IMR-90 (cell line): Measurements from ENCODE around the gene ZBTB44. TPM values are rescaled to one million over a fixed set of nuclear protein-coding genes. Genes with fewer than 3 reads are reported as not detected.

Experiments
- ATAC-seq: fragments of 200-7000 bp; cut with Tn5 transposase; 2 replicates; pipeline ENCODE4 v1.9.1; 2020; ENCODE audit warnings: low read depth, mild to moderate bottlenecking, moderate library complexity
- BruUV-seq: library from RNA; stranded (reverse); fragments of 400-500 nt; replicated peaks from 2 replicates; lab custom pipeline; 2021; lab: Mats Ljungman, UMichigan
- CTCF ChIA-PET: fragments of 300-600 bp; formaldehyde crosslinking; extraction: SDS; loops from one replicate; lab custom pipeline; 2021; ENCODE audit warnings: antibody characterized with exemption; lab: Yijun Ruan, JAX
- POLR2A ChIA-PET: fragments of 300-600 bp; sonication (Branson Sonifier 250); formaldehyde crosslinking; loops from one replicate; lab custom pipeline; 2022; ENCODE audit warnings: antibody characterized with exemption; ENCODE audit not compliant: unreplicated experiment; lab: Charles Lee
- DNase-seq: peaks from one replicate; pipeline ENCODE4 v3.0.0; 2013
- H2AFZ ChIP-seq: replicated peaks from 2 replicates; pipeline ENCODE3; 2013; ENCODE audit warnings: low read length, mild to moderate bottlenecking; ENCODE audit not compliant: poor library complexity
- H2AK5ac ChIP-seq: 2 replicates; pipeline ENCODE4 v1.6.1; 2013; ENCODE audit warnings: low read depth, low read length, inconsistent platforms
- H2AK9ac ChIP-seq: replicated peaks from 2 replicates; pipeline ENCODE3; 2013; ENCODE audit warnings: mild to moderate bottlenecking, low read depth, low read length, moderate library complexity; ENCODE audit not compliant: poor library complexity
- H2BK120ac ChIP-seq: 2 replicates; pipeline ENCODE4 v1.6.1; 2013; ENCODE audit warnings: low read depth, low read length, inconsistent platforms
- H2BK15ac ChIP-seq: 3 replicates; pipeline ENCODE4 v1.6.1; 2013; ENCODE audit warnings: low read depth, low read length, inconsistent platforms
- H2BK20ac ChIP-seq: 2 replicates; pipeline ENCODE4 v1.6.1; 2013; ENCODE audit warnings: low read depth, mild to moderate bottlenecking, inconsistent platforms, low read length, moderate library complexity
- H2BK5ac ChIP-seq: 2 replicates; pipeline ENCODE4 v1.6.1; 2013; ENCODE audit warnings: mild to moderate bottlenecking, low read depth, low read length, inconsistent platforms; ENCODE audit not compliant: poor library complexity, severe bottlenecking
- H3K14ac ChIP-seq: replicated peaks from 2 replicates; pipeline ENCODE4 v1.6.1; 2013; ENCODE audit warnings: low read depth, low read length, inconsistent platforms
- H3K18ac ChIP-seq: 2 replicates; pipeline ENCODE4 v1.6.1; 2013; ENCODE audit warnings: low read depth, low read length, control low read depth
- H3K23ac ChIP-seq: 2 replicates; pipeline ENCODE4 v1.6.1; 2013; ENCODE audit warnings: low read depth, low read length, inconsistent platforms
- H3K27ac ChIP-seq: 2 replicates; pipeline ENCODE4 v1.5.1; 2013; ENCODE audit warnings: mild to moderate bottlenecking, control low read depth, low read length; ENCODE audit not compliant: insufficient read depth
- H3K27me3 ChIP-seq: 2 replicates; pipeline ENCODE4 v1.6.1; 2013; ENCODE audit warnings: low read length; ENCODE audit not compliant: control insufficient read depth, insufficient read depth
- H3K36me3 ChIP-seq: 2 replicates; pipeline ENCODE4 v1.6.1; 2013; ENCODE audit warnings: low read length, mixed read lengths; ENCODE audit not compliant: control insufficient read depth, insufficient read depth
- H3K4ac ChIP-seq: 2 replicates; pipeline ENCODE4 v1.6.1; 2013; ENCODE audit warnings: low read depth, low read length, inconsistent platforms
- H3K4me1 ChIP-seq: 2 replicates; pipeline ENCODE4 v1.6.1; 2013; ENCODE audit warnings: low read length, mixed read lengths; ENCODE audit not compliant: control insufficient read depth, insufficient read depth
- H3K4me2 ChIP-seq: 2 replicates; pipeline ENCODE4 v1.6.1; 2013; ENCODE audit warnings: low read depth, mild to moderate bottlenecking, control low read depth, low read length, moderate library complexity
- H3K4me3 ChIP-seq: 2 replicates; pipeline ENCODE4 v1.5.1; 2013; ENCODE audit warnings: low read depth, mild to moderate bottlenecking, control low read depth, low read length, moderate library complexity; ENCODE audit not compliant: insufficient read depth
- H3K56ac ChIP-seq: 2 replicates; pipeline ENCODE4 v1.6.1; 2013; ENCODE audit warnings: low read length, inconsistent platforms; ENCODE audit not compliant: insufficient read depth; ENCODE audit errors: extremely low read depth
- H3K79me1 ChIP-seq, 2 experiments: 2 replicates each; pipeline ENCODE4 v1.6.1; 2013; ENCODE audit warnings: low read length in 2 of 2, inconsistent platforms in 1 of 2, low read depth in 1 of 2
- H3K9ac ChIP-seq: 2 replicates; pipeline ENCODE4 v1.6.1; 2013; ENCODE audit warnings: low read depth, low read length, control low read depth
- H3K9me1 ChIP-seq: 2 replicates; pipeline ENCODE4 v1.6.1; 2013; ENCODE audit warnings: low read length, inconsistent platforms; ENCODE audit not compliant: insufficient read depth
- H3K9me3 ChIP-seq: 2 replicates; pipeline ENCODE4 v1.6.1; 2013; ENCODE audit warnings: low read length; ENCODE audit not compliant: control insufficient read depth, insufficient read depth
- H4K20me1 ChIP-seq: 2 replicates; pipeline ENCODE4 v1.6.1; 2013; ENCODE audit warnings: low read length, inconsistent platforms; ENCODE audit not compliant: insufficient read depth
- H4K5ac ChIP-seq: 2 replicates; pipeline ENCODE4 v1.6.1; 2013; ENCODE audit warnings: mild to moderate bottlenecking, low read depth, low read length, control low read depth
- H4K8ac ChIP-seq, 2 experiments: 2 replicates each; pipeline ENCODE4 v1.6.1; 2013; ENCODE audit warnings: low read depth in 2 of 2, low read length in 2 of 2, control low read depth in 1 of 2, inconsistent platforms in 1 of 2
- H4K91ac ChIP-seq: 2 replicates; pipeline ENCODE4 v1.6.1; 2013; ENCODE audit warnings: low read depth, low read length, inconsistent platforms; ENCODE audit not compliant: insufficient read depth
- BHLHE40 ChIP-seq: fragments of 150-350 bp; IDR thresholded peaks from 2 replicates; pipeline ENCODE4 v1.6.1; 2016; ENCODE audit warnings: mild to moderate bottlenecking, low read depth, low read length
- CEBPB ChIP-seq: IDR thresholded peaks from 2 replicates; pipeline ENCODE4 v1.6.1; 2012; ENCODE audit warnings: low read depth, low read length, improper control_type of control experiment
- CHD1 ChIP-seq: IDR thresholded peaks from 2 replicates; pipeline ENCODE4 v1.6.1; 2012; ENCODE audit warnings: low read depth, low read length, improper control_type of control experiment
- FOS ChIP-seq: fragments of 150-350 bp; IDR thresholded peaks from 2 replicates; pipeline ENCODE4 v1.6.1; 2016; ENCODE audit warnings: low read depth, low read length
- MAFK ChIP-seq: IDR thresholded peaks from 2 replicates; pipeline ENCODE4 v1.6.1; 2012; ENCODE audit warnings: low read depth, low read length, improper control_type of control experiment
- MAZ ChIP-seq: IDR thresholded peaks from 2 replicates; pipeline ENCODE4 v1.6.1; 2012; ENCODE audit warnings: low read depth, mild to moderate bottlenecking, low read length, improper control_type of control experiment, moderate library complexity, borderline replicate concordance
- MXI1 ChIP-seq: IDR thresholded peaks from 2 replicates; pipeline ENCODE4 v1.6.1; 2012; ENCODE audit warnings: low read depth, mild to moderate bottlenecking, low read length, moderate library complexity, borderline replicate concordance
- POLR2A ChIP-seq: IDR thresholded peaks from 2 replicates; pipeline ENCODE4 v1.6.1; 2012; ENCODE audit warnings: mild to moderate bottlenecking, low read depth, low read length
- RAD21 ChIP-seq: IDR thresholded peaks from 2 replicates; pipeline ENCODE4 v1.6.1; 2012; ENCODE audit warnings: low read length, improper control_type of control experiment
- RCOR1 ChIP-seq: IDR thresholded peaks from 2 replicates; pipeline ENCODE4 v1.6.1; 2012; ENCODE audit warnings: mild to moderate bottlenecking, low read length, improper control_type of control experiment; ENCODE audit not compliant: insufficient replicate concordance
- RFX5 ChIP-seq: IDR thresholded peaks from 2 replicates; pipeline ENCODE4 v1.8.0; 2012; ENCODE audit warnings: low read depth, mild to moderate bottlenecking, low read length, moderate library complexity
- SMC3 ChIP-seq: fragments of 150-350 bp; IDR thresholded peaks from 2 replicates; pipeline ENCODE4 v1.6.1; 2016; ENCODE audit warnings: low read depth, mild to moderate bottlenecking, antibody characterized with exemption, low read length, moderate library complexity
- WGBS, 2 experiments: methylation state at CpG; one replicate each; pipeline versions ENCODE4 v1.1.5 to v1.1.7; 2013; ENCODE audit warnings: missing lambda C conversion rate in 2 of 2; ENCODE audit not compliant: insufficient read length in 1 of 2; ENCODE audit errors: extremely low coverage in 2 of 2; 5-methylcytosine and 5-hydroxymethylcytosine counted together
- dilution Hi-C: fragments of 300-500 bp; cut with HindIII; formaldehyde crosslinking; loops from one replicate; pipeline ENCODE4 v1.14.3; 2018; ENCODE audit warnings: low sequenced_read_pairs; ENCODE audit not compliant: unreplicated experiment
- in situ Hi-C: fragments of 300-500 bp; cut with MboI; formaldehyde crosslinking; loops from 3 replicates; pipeline ENCODE4 v1.14.3; 2019; ENCODE audit warnings: low sequenced_read_pairs, inconsistent platforms, mixed read lengths
- intact Hi-C: fragments of 100-400 bp; cut with micrococcal nuclease; formaldehyde crosslinking; loops from 2 replicates; pipeline ENCODE4 v1.10.0; 2022
- polyA plus RNA-seq, 3 experiments: library from polyadenylated mRNA; depleted of rRNA; stranded (reverse); fragments of >200 nt; gene quantifications; 2 replicates each; pipeline ENCODE4 v1.2.3, GENCODE V29; 2012; ENCODE audit warnings: low replicate concordance in 1 of 3
- total RNA-seq: library from RNA; depleted of rRNA; stranded (reverse); fragments of >200 nt; gene quantifications from 2 replicates; pipeline ENCODE4 v1.2.3, GENCODE V29; 2012
- TF ChIP-seq, protein P1 (sequence below): fragments of 150-350 bp; IDR thresholded peaks from 2 replicates; pipeline ENCODE4 v1.6.1; 2016; ENCODE audit warnings: low read depth, mild to moderate bottlenecking, low read length, moderate library complexity, borderline replicate concordance
- TF ChIP-seq, protein P2 (sequence below): conservative IDR thresholded peaks from 2 replicates; pipeline ENCODE4 v1.5.1; 2012; ENCODE audit warnings: mild to moderate bottlenecking, low read depth, low read length, improper control_type of control experiment
- TF ChIP-seq, protein P3 (sequence below): fragments of 150-350 bp; IDR thresholded peaks from 2 replicates; pipeline ENCODE4 v1.6.1; 2017; ENCODE audit warnings: mild to moderate bottlenecking, antibody characterized with exemption, low read length, low read depth

Gene ZBTB44
- total and polyA plus RNA-seq, 2 of the 4 experiments (the other 2 are of a cell fraction): 6.9 to 23.3 TPM

DNA sequence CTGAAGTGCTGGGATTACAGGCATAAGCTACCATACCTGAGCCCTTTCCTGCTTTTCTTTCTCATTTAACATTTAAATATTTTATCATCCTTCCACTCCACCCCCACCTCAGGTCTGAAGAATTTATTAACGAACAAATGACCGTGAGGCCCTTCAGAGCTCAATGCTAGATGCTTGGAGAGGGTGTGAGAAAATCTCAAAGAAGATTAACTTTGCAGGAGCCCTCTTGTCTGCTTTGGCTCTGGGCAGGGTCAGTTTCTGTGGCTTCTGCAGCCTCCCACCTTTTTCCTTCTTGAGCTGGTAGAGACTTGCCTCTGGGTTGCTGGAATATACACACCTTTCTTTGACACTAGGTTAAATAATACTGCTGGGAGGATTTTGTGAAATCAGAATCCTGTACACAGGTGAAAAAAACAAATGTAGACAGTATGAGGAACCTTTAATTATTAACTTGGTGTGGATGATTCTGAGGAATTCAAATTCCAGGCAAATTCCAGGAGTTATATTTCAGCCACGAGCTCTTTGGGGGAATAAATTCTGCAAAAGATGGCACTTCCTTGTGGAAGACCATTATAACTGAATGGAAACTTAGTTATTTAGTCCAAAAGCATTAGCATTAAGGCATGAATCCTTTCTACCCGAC is 3.4 kb upstream of the ZBTB44 start:
- peaks cover 6% of the 10 kb centered on the region; the same call in 1 of the 2 replicates for H3K4me1 ChIP-seq
- H4K20me1 ChIP-seq: no peaks in the 10 kb centered on the region
- H4K8ac ChIP-seq: no peak overlapping the region
- no peak overlapping the region for H2AK5ac ChIP-seq
- no peak overlapping the region for H3K27ac ChIP-seq
- no peak overlapping the region for H2BK15ac ChIP-seq
- no peak overlapping the region for H3K4ac ChIP-seq
- DNase-seq (no peak), ATAC-seq (no peak)
- dilution Hi-C loops (no loop called here), intact Hi-C loops (loop anchor here (10.0 kb wide), 1 partner anchor 67 kb away; no protein-coding TSS in a partner anchor), in situ Hi-C loops (no loop called here)
- no peaks in the 10 kb centered on the region for H3K27me3 ChIP-seq
- H4K5ac ChIP-seq: no peak overlapping the region
- H3K14ac ChIP-seq: no peak overlapping the region
- H4K91ac ChIP-seq: no peak overlapping the region
- H2AFZ ChIP-seq: no peak overlapping the region
- no peak overlapping the region for H2BK120ac ChIP-seq
- CTCF ChIA-PET: interaction anchor here (0.6 to 0.7 kb wide), 4 partner anchors 16 to 82 kb away, joined by 3 to 5 read pairs (median 4); no protein-coding TSS in a partner anchor
- H3K4me2 ChIP-seq: no peak overlapping the region
- WGBS, 2 experiments: 100% methylated on average over 1 of the region's 4 CpGs; no CpG with 5 or more reads in 1 of the 2 experiments
- H3K18ac ChIP-seq: no peak overlapping the region
- no peaks in the 10 kb centered on the region for H3K9me1 ChIP-seq
- no peak overlapping the region for H2AK9ac ChIP-seq
- H3K79me1 ChIP-seq: peaks cover 0 to 6% of the 10 kb centered on the region in 2 experiments; a peak in 2 of 4 replicates
- H2BK5ac ChIP-seq: no peak overlapping the region
- no peak overlapping the region; the same call in 1 of the 2 replicates for H3K56ac ChIP-seq
- H3K9ac ChIP-seq: no peak overlapping the region
- no peak overlapping the region for H3K23ac ChIP-seq
- H3K4me3 ChIP-seq: no peak overlapping the region
- BruUV-seq: no TSS peak
- POLR2A ChIA-PET: interaction anchor here (0.7 kb wide), 1 partner anchor 72 kb away, joined by 6 read pairs; no protein-coding TSS in a partner anchor
- H3K9me3 ChIP-seq: peaks cover 11% of the 10 kb centered on the region
- no peak overlapping the region for H2BK20ac ChIP-seq
- no peaks in the 10 kb centered on the region for H3K36me3 ChIP-seq
- TF ChIP-seq FOS (no peak), RCOR1 (no peak), RFX5 (no peak), RAD21 (no peak), MAFK (no peak), SMC3 (no peak), POLR2A (no peak), CEBPB (no peak), MAZ (no peak), BHLHE40 (no peak), CHD1 (no peak), MXI1 (no peak)
- TF ChIP-seq, protein P1, sequence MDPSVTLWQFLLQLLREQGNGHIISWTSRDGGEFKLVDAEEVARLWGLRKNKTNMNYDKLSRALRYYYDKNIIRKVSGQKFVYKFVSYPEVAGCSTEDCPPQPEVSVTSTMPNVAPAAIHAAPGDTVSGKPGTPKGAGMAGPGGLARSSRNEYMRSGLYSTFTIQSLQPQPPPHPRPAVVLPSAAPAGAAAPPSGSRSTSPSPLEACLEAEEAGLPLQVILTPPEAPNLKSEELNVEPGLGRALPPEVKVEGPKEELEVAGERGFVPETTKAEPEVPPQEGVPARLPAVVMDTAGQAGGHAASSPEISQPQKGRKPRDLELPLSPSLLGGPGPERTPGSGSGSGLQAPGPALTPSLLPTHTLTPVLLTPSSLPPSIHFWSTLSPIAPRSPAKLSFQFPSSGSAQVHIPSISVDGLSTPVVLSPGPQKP: no peak
- TF ChIP-seq, protein P2, sequence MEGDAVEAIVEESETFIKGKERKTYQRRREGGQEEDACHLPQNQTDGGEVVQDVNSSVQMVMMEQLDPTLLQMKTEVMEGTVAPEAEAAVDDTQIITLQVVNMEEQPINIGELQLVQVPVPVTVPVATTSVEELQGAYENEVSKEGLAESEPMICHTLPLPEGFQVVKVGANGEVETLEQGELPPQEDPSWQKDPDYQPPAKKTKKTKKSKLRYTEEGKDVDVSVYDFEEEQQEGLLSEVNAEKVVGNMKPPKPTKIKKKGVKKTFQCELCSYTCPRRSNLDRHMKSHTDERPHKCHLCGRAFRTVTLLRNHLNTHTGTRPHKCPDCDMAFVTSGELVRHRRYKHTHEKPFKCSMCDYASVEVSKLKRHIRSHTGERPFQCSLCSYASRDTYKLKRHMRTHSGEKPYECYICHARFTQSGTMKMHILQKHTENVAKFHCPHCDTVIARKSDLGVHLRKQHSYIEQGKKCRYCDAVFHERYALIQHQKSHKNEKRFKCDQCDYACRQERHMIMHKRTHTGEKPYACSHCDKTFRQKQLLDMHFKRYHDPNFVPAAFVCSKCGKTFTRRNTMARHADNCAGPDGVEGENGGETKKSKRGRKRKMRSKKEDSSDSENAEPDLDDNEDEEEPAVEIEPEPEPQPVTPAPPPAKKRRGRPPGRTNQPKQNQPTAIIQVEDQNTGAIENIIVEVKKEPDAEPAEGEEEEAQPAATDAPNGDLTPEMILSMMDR: no peak
- TF ChIP-seq, protein P3, sequence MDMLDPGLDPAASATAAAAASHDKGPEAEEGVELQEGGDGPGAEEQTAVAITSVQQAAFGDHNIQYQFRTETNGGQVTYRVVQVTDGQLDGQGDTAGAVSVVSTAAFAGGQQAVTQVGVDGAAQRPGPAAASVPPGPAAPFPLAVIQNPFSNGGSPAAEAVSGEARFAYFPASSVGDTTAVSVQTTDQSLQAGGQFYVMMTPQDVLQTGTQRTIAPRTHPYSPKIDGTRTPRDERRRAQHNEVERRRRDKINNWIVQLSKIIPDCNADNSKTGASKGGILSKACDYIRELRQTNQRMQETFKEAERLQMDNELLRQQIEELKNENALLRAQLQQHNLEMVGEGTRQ: no peak
